OCI-LY7 (cell line): Measurements from ENCODE around the gene MISFA. TPM values are rescaled to one million over a fixed set of nuclear protein-coding genes. Genes with fewer than 3 reads are reported as not detected.
"Not testable (repeated sequence)": the region's sequence is repeated elsewhere in the genome, so short reads cannot be mapped to it uniquely, and the experiment has no call there.

Source experiments
- BruUV-seq: library from RNA; stranded (reverse); fragments of 400-500 nt; replicated peaks from 2 replicates; lab custom pipeline; 2021; lab: Mats Ljungman, UMichigan
- CTCF ChIA-PET: fragments of 300-600 bp; sonication (Branson Sonifier 250); formaldehyde crosslinking; loops from one replicate; lab custom pipeline; 2022; ENCODE audit warnings: antibody characterized with exemption; ENCODE audit not compliant: unreplicated experiment; lab: Charles Lee
- POLR2A ChIA-PET: fragments of 300-600 bp; sonication (Branson Sonifier 250); formaldehyde crosslinking; loops from one replicate; lab custom pipeline; 2022; ENCODE audit warnings: antibody characterized with exemption; lab: Charles Lee
- DNase-seq: peaks from one replicate; pipeline ENCODE4 v3.0.0-alpha.2; 2015; ENCODE audit warnings: low spot score
- H2AFZ ChIP-seq: fragments of 200-600 bp; sonication (generic), shearing (Covaris generic); 2 replicates; pipeline ENCODE4 v1.6.1; 2014; ENCODE audit warnings: mild to moderate bottlenecking, antibody characterized with exemption, low read length, moderate library complexity
- H3K27ac ChIP-seq: fragments of 200-600 bp; sonication (generic); 2 replicates; pipeline ENCODE4 v1.5.1; 2014; ENCODE audit warnings: mixed run types, low read depth, mild to moderate bottlenecking, moderate library complexity, low read length, inconsistent platforms; ENCODE audit not compliant: poor library complexity, severe bottlenecking
- H3K36me3 ChIP-seq: fragments of 200-600 bp; sonication (generic); 2 replicates; pipeline ENCODE4 v1.6.1; 2014; ENCODE audit warnings: mild to moderate bottlenecking, antibody characterized with exemption, low read length, moderate library complexity, mixed read lengths; ENCODE audit not compliant: insufficient read depth
- H3K4me1 ChIP-seq: fragments of 200-600 bp; sonication (generic); 2 replicates; pipeline ENCODE4 v1.5.1; 2014; ENCODE audit warnings: mild to moderate bottlenecking, low read length; ENCODE audit not compliant: insufficient read depth, poor library complexity, severe bottlenecking
- H3K4me2 ChIP-seq: fragments of 200-600 bp; sonication (generic); 2 replicates; pipeline ENCODE4 v1.6.1; 2014; ENCODE audit warnings: mild to moderate bottlenecking, low read length
- H3K4me3 ChIP-seq: fragments of 200-600 bp; sonication (generic); 2 replicates; pipeline ENCODE4 v1.5.1; 2014; ENCODE audit warnings: mild to moderate bottlenecking, low read depth, low read length; ENCODE audit not compliant: poor library complexity, severe bottlenecking
- H3K79me2 ChIP-seq: fragments of 200-600 bp; sonication (generic); 2 replicates; pipeline ENCODE4 v1.6.1; 2016; ENCODE audit warnings: low read depth, mild to moderate bottlenecking, low read length, moderate library complexity, mixed read lengths; ENCODE audit not compliant: insufficient read depth
- H3K9me2 ChIP-seq: fragments of 200-600 bp; sonication (generic); 2 replicates; pipeline ENCODE4 v1.6.1; 2016; ENCODE audit warnings: mild to moderate bottlenecking, low read length, mixed read lengths; ENCODE audit not compliant: insufficient read depth
- H3K9me3 ChIP-seq: fragments of 200-600 bp; sonication (generic); 2 replicates; pipeline ENCODE4 v1.6.1; 2014; ENCODE audit warnings: mild to moderate bottlenecking, mixed run types, low read length, mixed read lengths
- H4K20me1 ChIP-seq: fragments of 200-600 bp; sonication (generic); 2 replicates; pipeline ENCODE4 v1.6.1; 2014; ENCODE audit warnings: mild to moderate bottlenecking, antibody characterized with exemption, low read length, moderate library complexity, mixed read lengths; ENCODE audit not compliant: insufficient read depth
- CTCF ChIP-seq: fragments of 200-600 bp; sonication (generic); conservative IDR thresholded peaks from 2 replicates; pipeline ENCODE4 v1.5.1; 2014; ENCODE audit warnings: mild to moderate bottlenecking, antibody characterized with exemption, low read length, moderate library complexity, mixed read lengths
- EZH2phosphoT487 ChIP-seq: fragments of 200-600 bp; sonication (generic); IDR thresholded peaks from 2 replicates; pipeline ENCODE4 v1.6.1; 2018; ENCODE audit warnings: low read depth, borderline replicate concordance, mild to moderate bottlenecking, mixed run types, antibody characterized with exemption, low read length, moderate library complexity, mixed read lengths
- intact Hi-C: fragments of 100-400 bp; cut with micrococcal nuclease; formaldehyde crosslinking; loops from one replicate; pipeline ENCODE4 v1.10.0; 2022; ENCODE audit not compliant: unreplicated experiment
- total RNA-seq, 2 experiments: library from RNA; depleted of rRNA in 1 of 2; stranded (reverse); fragments of >200 nt in 1 of 2; shearing (Covaris generic) in 1 of 2; gene quantifications; 2 replicates each; pipeline ENCODE4 v1.2.3, GENCODE V29; 2014 to 2022

MISFA gene
- total RNA-seq, 2 experiments from 2014 or later, result not detected

DNA sequence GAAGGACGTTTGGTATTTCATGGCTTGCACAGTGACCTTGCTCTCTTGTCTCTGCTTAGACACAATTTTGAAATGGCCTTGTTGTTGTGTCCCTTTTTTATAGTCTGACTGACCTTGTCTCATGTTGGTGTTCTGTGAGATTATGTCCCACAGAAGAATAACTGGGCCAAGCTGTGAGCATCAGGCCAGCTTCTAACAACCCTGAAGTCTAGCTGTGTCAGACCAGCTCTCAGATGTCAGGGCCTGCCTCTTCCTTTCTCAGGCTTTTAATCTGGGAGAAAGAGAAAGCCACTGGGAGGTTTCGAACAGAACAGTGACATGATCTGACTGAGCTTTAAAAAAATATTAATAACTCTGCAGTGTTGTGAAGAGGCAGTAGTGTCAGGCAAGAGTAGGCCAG, 9.0 kb upstream of the MISFA start:
- H3K79me2 ChIP-seq, result 0 out of 2 replicates have a peak, but pooled peaks cover 3% of the 10 kb centered on the region
- DNase-seq, result no peak
- H2AFZ ChIP-seq, result no peak overlapping the region; the same call in 1 of the 2 replicates
- no TSS peak for BruUV-seq
- no peak overlapping the region for H3K4me3 ChIP-seq
- H3K4me1 ChIP-seq, result peaks cover 15% of the 10 kb centered on the region
- no peaks in the 10 kb centered on the region for H4K20me1 ChIP-seq
- TF ChIP-seq CTCF (no peak), EZH2phosphoT487 (no peak)
- ChIA-PET POLR2A (interaction anchor here (0.6 to 1.1 kb wide), 3 partner anchors 12 to 395 kb away, joined by 3 read pairs; no protein-coding TSS in a partner anchor), CTCF (no interaction called here)
- H3K4me2 ChIP-seq, result no peak overlapping the region
- no peaks in the 10 kb centered on the region for H3K9me3 ChIP-seq
- H3K36me3 ChIP-seq, result no peaks in the 10 kb centered on the region
- no peak overlapping the region for H3K27ac ChIP-seq
- intact Hi-C loops, result no loop called here
- no peaks in the 10 kb centered on the region for H3K9me2 ChIP-seq

DNA sequence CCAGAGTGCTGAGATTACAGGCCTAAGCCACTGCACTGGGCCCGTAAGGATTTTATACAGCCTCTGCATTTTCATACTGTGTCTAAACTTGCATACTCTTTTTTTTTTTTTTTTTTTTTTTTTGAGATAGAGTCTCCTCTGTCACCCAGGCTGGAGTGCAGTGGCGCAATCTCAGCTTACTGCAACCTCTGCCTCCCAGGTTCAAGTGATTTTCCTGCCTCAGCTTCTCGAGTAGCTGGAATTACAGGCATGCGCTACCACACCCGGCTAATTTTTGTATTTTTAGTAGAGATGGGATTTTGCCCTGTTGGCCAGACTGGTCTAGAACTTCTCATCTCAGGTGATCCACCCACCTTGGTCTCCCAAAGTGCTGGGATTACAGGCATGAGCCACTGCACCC, 5.5 kb upstream of the MISFA start:
- H3K4me3 ChIP-seq, DNase-seq, H3K79me2 ChIP-seq, H3K9me2 ChIP-seq, H3K4me1 ChIP-seq, BruUV-seq, intact Hi-C loops, H2AFZ ChIP-seq, H3K4me2 ChIP-seq, CTCF ChIA-PET, H3K27ac ChIP-seq, H4K20me1 ChIP-seq, H3K36me3 ChIP-seq, H3K9me3 ChIP-seq: not testable (repeated sequence)
- POLR2A ChIA-PET, result interaction anchor here (0.7 to 1.3 kb wide), 4 partner anchors 9 to 600 kb away, joined by 3 to 5 read pairs (median 4); no protein-coding TSS in a partner anchor

GRCh38 chr11:18594999-18595749, 4.4 kb upstream of the MISFA start:
- ChIA-PET POLR2A (interaction anchor here (0.8 to 1.3 kb wide), 2 partner anchors 9 to 46 kb away, joined by 4 to 5 read pairs; no protein-coding TSS in a partner anchor), CTCF (no interaction called here)
- Histone ChIP-seq H3K9me2 (no peaks in the 10 kb centered on the region), H3K36me3 (no peaks in the 10 kb centered on the region), H3K9me3 (no peaks in the 10 kb centered on the region), H2AFZ (0 out of 2 replicates have a peak overlapping the region, but pooled peaks have one; percentile 5), H3K79me2 (no peaks in the 10 kb centered on the region), H3K4me1 (no peaks in the 10 kb centered on the region), H3K27ac (no peak overlapping the region), H3K4me3 (no peak overlapping the region), H3K4me2 (no peak overlapping the region), H4K20me1 (no peaks in the 10 kb centered on the region)
- intact Hi-C loops, result no loop called here
- BruUV-seq, result no TSS peak
- no peak for DNase-seq
- TF ChIP-seq CTCF (no peak), EZH2phosphoT487 (no peak)
